Keratinocyte (primary cell): ENCODE measurements around the gene PPP1R37. TPM values are rescaled to one million over a fixed set of nuclear protein-coding genes. Genes with fewer than 3 reads are reported as not detected.

ENCODE experiments used
- DNase-seq: peaks from one replicate; pipeline ENCODE4 v3.0.0-alpha.2; 2011; ENCODE audit warnings: low read depth, missing footprints, low spot score
- FAIRE-seq: peaks from 2 replicates; lab custom pipeline; 2011; peaks lifted over from hg19 to GRCh38; lab: Jason Lieb, UNC
- H2AFZ ChIP-seq: 2 replicates; pipeline ENCODE4 v1.6.0; 2012; ENCODE audit warnings: low read length, control low read depth, inconsistent platforms; ENCODE audit not compliant: control insufficient read depth
- H3K27ac ChIP-seq: 2 replicates; pipeline ENCODE4 v1.5.1; 2011; ENCODE audit warnings: low read length; ENCODE audit not compliant: control insufficient read depth, insufficient read depth
- H3K27me3 ChIP-seq: 3 replicates; pipeline ENCODE4 v1.6.0; 2011; ENCODE audit warnings: low read length; ENCODE audit not compliant: control insufficient read depth, insufficient read depth; ENCODE audit errors: extremely low read depth
- H3K36me3 ChIP-seq, 2 experiments: 2 replicates in 1 of 2; 3 replicates in 1 of 2; pipeline ENCODE4 v1.5.1; 2011; ENCODE audit warnings: low read length in 2 of 2, mild to moderate bottlenecking in 1 of 2; ENCODE audit not compliant: control insufficient read depth in 2 of 2, insufficient read depth in 2 of 2; ENCODE audit errors: extremely low read depth in 1 of 2
- H3K4me1 ChIP-seq: 3 replicates; pipeline ENCODE4 v1.5.1; 2011; ENCODE audit warnings: low read length; ENCODE audit not compliant: control insufficient read depth, insufficient read depth; ENCODE audit errors: extremely low read depth
- H3K4me2 ChIP-seq: 3 replicates; pipeline ENCODE4 v1.6.0; 2011; ENCODE audit warnings: low read depth, low read length; ENCODE audit not compliant: control insufficient read depth, insufficient read depth; ENCODE audit errors: extremely low read depth
- H3K4me3 ChIP-seq, 3 experiments: fragments of 200-600 bp in 1 of 3; sonication (generic) in 1 of 3; 2 replicates in 2 of 3; 3 replicates in 1 of 3; pipeline ENCODE4 v1.5.1; 2011 to 2016; ENCODE audit warnings: low read length in 3 of 3, mild to moderate bottlenecking in 3 of 3, control low read depth in 2 of 3, inconsistent platforms in 1 of 3, low read depth in 1 of 3, mixed read lengths in 1 of 3, mixed run types in 1 of 3, moderate library complexity in 1 of 3; ENCODE audit not compliant: control insufficient read depth in 2 of 3, insufficient read depth in 2 of 3; ENCODE audit errors: extremely low read depth in 1 of 3
- H3K79me2 ChIP-seq: 2 replicates; pipeline ENCODE4 v1.6.0; 2012; ENCODE audit warnings: low read length; ENCODE audit not compliant: control insufficient read depth, insufficient read depth
- H3K9ac ChIP-seq: 3 replicates; pipeline ENCODE4 v1.6.0; 2011; ENCODE audit warnings: low read length; ENCODE audit not compliant: control insufficient read depth, insufficient read depth; ENCODE audit errors: extremely low read depth
- H3K9me1 ChIP-seq: 3 replicates; pipeline ENCODE4 v1.6.0; 2011; ENCODE audit warnings: low read length; ENCODE audit not compliant: control insufficient read depth, insufficient read depth; ENCODE audit errors: extremely low read depth
- H3K9me3 ChIP-seq: 2 replicates; pipeline ENCODE4 v1.5.1; 2012; ENCODE audit warnings: low read depth, low read length; ENCODE audit not compliant: control insufficient read depth
- H4K20me1 ChIP-seq: 3 replicates; pipeline ENCODE4 v1.6.0; 2011; ENCODE audit warnings: low read length; ENCODE audit not compliant: control insufficient read depth, insufficient read depth; ENCODE audit errors: extremely low read depth
- CTCF ChIP-seq, 3 experiments: IDR thresholded peaks in 1 of 3; conservative IDR thresholded peaks in 1 of 3; optimal IDR thresholded peaks in 1 of 3; 2 replicates in 2 of 3; 3 replicates in 1 of 3; pipeline versions ENCODE3 to v1.5.1; 2011; ENCODE audit warnings: low read length in 3 of 3, mild to moderate bottlenecking in 3 of 3, moderate library complexity in 2 of 3, control low read depth in 1 of 3, inconsistent platforms in 1 of 3; ENCODE audit not compliant: insufficient read depth in 2 of 3; ENCODE audit errors: extremely low read depth in 1 of 3
- EZH2 ChIP-seq: IDR thresholded peaks from one replicate; pipeline ENCODE4 v1.6.1; 2012; ENCODE audit warnings: inconsistent platforms, mild to moderate bottlenecking, low read length, moderate library complexity
- dilution Hi-C: fragments of 300-500 bp; cut with MboI; formaldehyde crosslinking; loops from one replicate; pipeline ENCODE4 v1.7.0; 2020; ENCODE audit warnings: low sequenced_read_pairs; ENCODE audit not compliant: extremely low pct_ligation_motif_present
- polyA plus RNA-seq, 5 experiments: library from polyadenylated mRNA; depleted of rRNA in 3 of 5; stranded (reverse) in 3 of 5; stranded (forward) in 1 of 5; unstranded in 1 of 5; fragments of >200 nt; gene quantifications; 1 replicate in 1 of 5; 2 replicates in 3 of 5; 3 replicates in 1 of 5; pipeline versions ENCODE4 v1.2.1 to v1.2.3, GENCODE V29; 2011 to 2012; ENCODE audit warnings: missing spikeins in 2 of 5, low read depth in 1 of 5, low replicate concordance in 1 of 5

Gene PPP1R37
- polyA plus RNA-seq, 1 donor (not counting 4 experiments of a cell fraction or from before 2014, with no cell fraction given): 8.6 TPM

DNA sequence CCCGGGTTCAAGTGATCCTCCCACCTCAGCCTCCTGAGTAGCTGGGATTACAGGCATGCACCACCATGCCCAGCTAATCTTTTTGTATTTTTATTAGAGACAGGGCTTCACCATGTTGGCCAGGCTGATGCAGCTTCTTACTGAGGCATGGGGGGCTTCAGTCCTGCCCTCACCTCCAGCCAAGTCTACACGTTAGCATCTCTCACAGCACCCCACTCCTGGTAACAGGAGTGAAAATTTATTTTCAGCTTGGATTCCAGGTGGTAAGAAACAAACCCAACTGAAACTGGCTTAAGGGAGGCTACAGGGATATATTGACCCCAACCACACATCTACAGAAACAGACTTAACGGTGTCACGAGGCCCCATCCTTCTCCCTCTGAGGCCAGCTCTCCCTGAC is 57.2 kb downstream of the PPP1R37 start:
- Histone ChIP-seq H3K4me1 (peaks cover 24% of the 10 kb centered on the region), H3K9ac (no peak overlapping the region), H3K9me1 (no peaks in the 10 kb centered on the region), H3K27me3 (peaks cover 24% of the 10 kb centered on the region), H3K4me3 (no peak overlapping the region), H3K36me3 (no peaks in the 10 kb centered on the region), H4K20me1 (peaks cover 7% of the 10 kb centered on the region), H2AFZ (no peak overlapping the region), H3K4me2 (no peak overlapping the region), H3K27ac (no peak overlapping the region), H3K79me2 (no peaks in the 10 kb centered on the region), H3K9me3 (peaks cover 4% of the 10 kb centered on the region)
- FAIRE-seq: no peak
- TF ChIP-seq EZH2 (no peak), CTCF (optimal IDR thresholded peaks at IDR 0.05 in 1 of 3, IDR thresholded peaks at IDR 0.05 in 1 of 3, conservative IDR thresholded peaks at IDR 0.05 in 1 of 3; ENCODE audit: extremely low read depth in 1 of 3, insufficient read depth in 2 of 3, low read length in 3 of 3) (no peak)
- dilution Hi-C loops: no loop called here
- DNase-seq: no peak

DNA sequence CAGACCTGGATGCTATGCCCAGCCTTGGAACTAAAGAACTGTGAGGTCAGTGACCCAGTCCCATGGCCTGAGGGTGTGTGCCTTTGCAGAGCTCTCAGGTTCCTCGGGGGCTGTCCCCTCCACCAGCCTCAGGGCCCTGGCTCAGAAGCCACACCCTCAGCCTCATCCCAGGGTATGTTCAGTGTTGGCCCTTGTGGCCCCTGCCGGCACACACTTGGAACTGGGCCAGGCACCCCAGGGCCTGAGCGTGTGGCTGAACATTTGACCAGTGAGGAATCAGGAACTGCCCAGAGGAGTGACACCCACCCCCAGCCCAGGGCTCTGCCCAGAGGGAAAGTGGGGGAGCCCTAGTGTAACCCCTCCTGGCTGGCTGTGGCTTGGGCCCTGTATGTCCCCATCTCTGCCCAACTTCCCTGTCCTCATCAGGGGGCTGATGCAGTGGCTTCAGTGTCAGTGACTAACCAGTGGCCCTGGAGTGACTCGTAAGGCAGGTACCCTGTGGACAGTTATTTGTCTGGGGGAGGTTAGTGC is 57.8 kb downstream of the PPP1R37 start:
- no peak overlapping the region for H3K4me2 ChIP-seq
- dilution Hi-C loops: no loop called here

More for the DNA sequence above, 57.8 kb downstream of the PPP1R37 start:
- FAIRE-seq: no peak
- Histone ChIP-seq H4K20me1 (peaks cover 7% of the 10 kb centered on the region), H3K27me3 (peaks cover 24% of the 10 kb centered on the region), H3K9me3 (peaks cover 4% of the 10 kb centered on the region), H3K9me1 (no peaks in the 10 kb centered on the region), H3K79me2 (no peaks in the 10 kb centered on the region), H3K4me1 (peaks cover 24% of the 10 kb centered on the region), H2AFZ (no peak overlapping the region), H3K27ac (no peak overlapping the region), H3K9ac (no peak overlapping the region), H3K36me3 (no peaks in the 10 kb centered on the region), H3K4me3 (no peak overlapping the region)
- TF ChIP-seq CTCF (optimal IDR thresholded peaks at IDR 0.05 in 1 of 3, IDR thresholded peaks at IDR 0.05 in 1 of 3, conservative IDR thresholded peaks at IDR 0.05 in 1 of 3; ENCODE audit: extremely low read depth in 1 of 3, insufficient read depth in 2 of 3, low read length in 3 of 3) (no peak), EZH2 (no peak)
- no peak for DNase-seq
